ENCODE results near the gene NPBWR2.

The NPBWR2 gene

GRCh38 chr20:64146936-64147477, 39.6 kb upstream of the NPBWR2 start:
- no peak for TF ChIP-seq CTCF (IDR thresholded peaks at IDR 0.05; ENCODE audit: low read depth, low read length)
- H3K4me3 ChIP-seq (ENCODE audit: low read depth, low read length), result no peak overlapping the region

GRCh38 chr20:64146301-64146935, 39.1 kb upstream of the NPBWR2 start:
- TF ChIP-seq CTCF (IDR thresholded peaks at IDR 0.05; ENCODE audit: low read depth, low read length), result no peak
- H3K4me3 ChIP-seq (ENCODE audit: low read depth, low read length), result no peak overlapping the region

- H3K4me3 ChIP-seq (ENCODE audit: low read depth, low read length), result no peak overlapping the region
- no peak for TF ChIP-seq CTCF (IDR thresholded peaks at IDR 0.05; ENCODE audit: low read depth, low read length)
These were observed 38.3 kb upstream of the NPBWR2 start for GRCh38 chr20:64145458-64146300.

- no peak overlapping the region for H3K4me3 ChIP-seq (ENCODE audit: low read depth, low read length)
- no peak for TF ChIP-seq CTCF (IDR thresholded peaks at IDR 0.05; ENCODE audit: low read depth, low read length)
These were observed 37.0 kb upstream of the NPBWR2 start for GRCh38 chr20:64144144-64144912.

- no peak for TF ChIP-seq CTCF (IDR thresholded peaks at IDR 0.05; ENCODE audit: low read depth, low read length)
- H3K4me3 ChIP-seq (ENCODE audit: low read depth, low read length), result no peak overlapping the region
These were observed 35.8 kb upstream of the NPBWR2 start for GRCh38 chr20:64143018-64143801.

- no peak overlapping the region for H3K4me3 ChIP-seq (ENCODE audit: low read depth, low read length)
- no peak for TF ChIP-seq CTCF (IDR thresholded peaks at IDR 0.05; ENCODE audit: low read depth, low read length)
These were observed 35.2 kb upstream of the NPBWR2 start for GRCh38 chr20:64142590-64142989.
